ENCODE measurements around the gene GNA12. TPM values are rescaled to one million over a fixed set of nuclear protein-coding genes. Genes with fewer than 3 reads are reported as not detected.

The GNA12 gene
- polyA plus RNA-seq, 1 donor (not counting 4 experiments of a cell fraction or from before 2014, with no cell fraction given) = 35.5 TPM

DNA sequence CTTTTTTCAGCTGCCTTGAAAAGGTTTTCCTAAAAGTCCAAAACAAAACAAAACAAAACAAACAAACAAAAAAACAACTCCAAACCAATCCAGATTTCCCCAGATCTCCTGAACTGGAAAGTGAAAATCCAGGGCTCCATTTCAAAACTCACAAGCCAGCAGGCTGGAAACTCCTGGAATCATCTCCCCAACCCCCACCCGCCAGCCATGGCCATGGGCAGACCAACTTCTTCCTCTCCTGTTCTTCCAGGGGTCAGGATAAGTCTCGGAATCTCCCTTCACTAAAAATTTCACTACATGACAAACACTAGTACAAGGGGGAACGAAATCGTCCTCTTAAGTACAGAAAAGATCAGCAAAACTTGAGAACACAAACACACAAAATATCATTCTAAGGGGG is 40.4 kb downstream of the GNA12 start:
- TF ChIP-seq, protein P1, sequence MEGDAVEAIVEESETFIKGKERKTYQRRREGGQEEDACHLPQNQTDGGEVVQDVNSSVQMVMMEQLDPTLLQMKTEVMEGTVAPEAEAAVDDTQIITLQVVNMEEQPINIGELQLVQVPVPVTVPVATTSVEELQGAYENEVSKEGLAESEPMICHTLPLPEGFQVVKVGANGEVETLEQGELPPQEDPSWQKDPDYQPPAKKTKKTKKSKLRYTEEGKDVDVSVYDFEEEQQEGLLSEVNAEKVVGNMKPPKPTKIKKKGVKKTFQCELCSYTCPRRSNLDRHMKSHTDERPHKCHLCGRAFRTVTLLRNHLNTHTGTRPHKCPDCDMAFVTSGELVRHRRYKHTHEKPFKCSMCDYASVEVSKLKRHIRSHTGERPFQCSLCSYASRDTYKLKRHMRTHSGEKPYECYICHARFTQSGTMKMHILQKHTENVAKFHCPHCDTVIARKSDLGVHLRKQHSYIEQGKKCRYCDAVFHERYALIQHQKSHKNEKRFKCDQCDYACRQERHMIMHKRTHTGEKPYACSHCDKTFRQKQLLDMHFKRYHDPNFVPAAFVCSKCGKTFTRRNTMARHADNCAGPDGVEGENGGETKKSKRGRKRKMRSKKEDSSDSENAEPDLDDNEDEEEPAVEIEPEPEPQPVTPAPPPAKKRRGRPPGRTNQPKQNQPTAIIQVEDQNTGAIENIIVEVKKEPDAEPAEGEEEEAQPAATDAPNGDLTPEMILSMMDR (optimal IDR thresholded peaks at IDR 0.05 in 1 of 3, IDR thresholded peaks at IDR 0.05 in 1 of 3, conservative IDR thresholded peaks at IDR 0.05 in 1 of 3; ENCODE audit: extremely low read depth in 1 of 3, insufficient read depth in 2 of 3, low read length in 3 of 3) = no peak
- Histone ChIP-seq H3K4me3 (ENCODE audit: control insufficient read depth in 2 of 3, extremely low read depth in 1 of 3, insufficient read depth in 2 of 3, low read depth in 1 of 3, low read length in 3 of 3) (no peak overlapping the region), H3K9ac (ENCODE audit: control insufficient read depth, extremely low read depth, insufficient read depth, low read length) (no peak overlapping the region), H3K36me3 (ENCODE audit: control insufficient read depth in 2 of 2, extremely low read depth in 1 of 2, insufficient read depth in 2 of 2, low read length in 2 of 2) (no peaks in the 10 kb centered on the region), H3K27me3 (ENCODE audit: control insufficient read depth, extremely low read depth, insufficient read depth, low read length) (no peaks in the 10 kb centered on the region), H3K4me2 (ENCODE audit: control insufficient read depth, extremely low read depth, insufficient read depth, low read depth, low read length) (peak overlapping the region; percentile 74), H3K9me1 (ENCODE audit: control insufficient read depth, extremely low read depth, insufficient read depth, low read length) (no peaks in the 10 kb centered on the region), H3K4me1 (ENCODE audit: control insufficient read depth, extremely low read depth, insufficient read depth, low read length) (peaks cover 34% of the 10 kb centered on the region), H3K9me3 (ENCODE audit: control insufficient read depth, low read depth, low read length) (no peaks in the 10 kb centered on the region), H3K79me2 (ENCODE audit: control insufficient read depth, insufficient read depth, low read length) (peaks cover 76% of the 10 kb centered on the region), H2AFZ (ENCODE audit: control insufficient read depth, low read length) (no peak overlapping the region), H4K20me1 (ENCODE audit: control insufficient read depth, extremely low read depth, insufficient read depth, low read length) (peaks cover 8% of the 10 kb centered on the region), H3K27ac (ENCODE audit: control insufficient read depth, insufficient read depth, low read length) (no peak overlapping the region)
- dilution Hi-C loops (cut with MboI; ENCODE audit: extremely low pct_ligation_motif_present, low sequenced_read_pairs) = no loop called here
- FAIRE-seq (no peak), DNase-seq (ENCODE audit: low read depth, low spot score) (no peak)

DNA sequence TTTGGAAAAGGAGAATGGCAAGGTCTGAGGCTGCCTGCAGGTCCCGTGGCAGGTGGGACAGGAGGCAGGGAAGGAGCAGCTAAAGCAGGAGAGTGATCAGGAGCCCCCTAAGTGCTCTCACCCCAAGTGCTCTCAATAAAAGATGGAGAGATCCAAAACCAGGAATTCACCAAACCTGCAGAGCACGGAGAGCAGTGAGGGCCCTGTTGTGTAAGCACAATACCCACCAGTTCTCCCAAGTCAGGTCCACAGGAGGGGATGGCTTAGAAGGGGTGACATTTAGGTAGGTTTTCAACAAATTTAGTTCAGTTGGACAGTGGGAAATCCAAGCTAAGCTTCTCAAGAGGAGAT is 40.8 kb downstream of the GNA12 start:
- DNase-seq (ENCODE audit: low read depth, low spot score) (no peak), FAIRE-seq (no peak)
- H3K9ac ChIP-seq (ENCODE audit: control insufficient read depth, extremely low read depth, insufficient read depth, low read length) = peak overlapping the region; percentile 57
- H3K27ac ChIP-seq (ENCODE audit: control insufficient read depth, insufficient read depth, low read length) = peak overlapping the region; percentile 70
- H3K79me2 ChIP-seq (ENCODE audit: control insufficient read depth, insufficient read depth, low read length) = peaks cover 75% of the 10 kb centered on the region
- no peak overlapping the region for H2AFZ ChIP-seq (ENCODE audit: control insufficient read depth, low read length)
- H3K9me1 ChIP-seq (ENCODE audit: control insufficient read depth, extremely low read depth, insufficient read depth, low read length) = no peaks in the 10 kb centered on the region
- no peaks in the 10 kb centered on the region for H3K9me3 ChIP-seq (ENCODE audit: control insufficient read depth, low read depth, low read length)
- H3K4me3 ChIP-seq (ENCODE audit: control insufficient read depth in 2 of 3, extremely low read depth in 1 of 3, insufficient read depth in 2 of 3, low read depth in 1 of 3, low read length in 3 of 3) = peak overlapping the region in 2 of 3 experiments; percentile 35 to 49
- H4K20me1 ChIP-seq (ENCODE audit: control insufficient read depth, extremely low read depth, insufficient read depth, low read length) = peaks cover 8% of the 10 kb centered on the region
- TF ChIP-seq EZH2 (IDR thresholded peaks at IDR 0.05; ENCODE audit: low read length) = no peak
- TF ChIP-seq, protein P1 (optimal IDR thresholded peaks at IDR 0.05 in 1 of 3, IDR thresholded peaks at IDR 0.05 in 1 of 3, conservative IDR thresholded peaks at IDR 0.05 in 1 of 3; ENCODE audit: extremely low read depth in 1 of 3, insufficient read depth in 2 of 3, low read length in 3 of 3) = no peak
- no peaks in the 10 kb centered on the region for H3K36me3 ChIP-seq (ENCODE audit: control insufficient read depth in 2 of 2, extremely low read depth in 1 of 2, insufficient read depth in 2 of 2, low read length in 2 of 2)
- H3K27me3 ChIP-seq (ENCODE audit: control insufficient read depth, extremely low read depth, insufficient read depth, low read length) = no peaks in the 10 kb centered on the region
- H3K4me1 ChIP-seq (ENCODE audit: control insufficient read depth, extremely low read depth, insufficient read depth, low read length) = peaks cover 34% of the 10 kb centered on the region
- dilution Hi-C loops (cut with MboI; ENCODE audit: extremely low pct_ligation_motif_present, low sequenced_read_pairs) = no loop called here
- peak overlapping the region; percentile 74 for H3K4me2 ChIP-seq (ENCODE audit: control insufficient read depth, extremely low read depth, insufficient read depth, low read depth, low read length)

Data from keratinocyte (primary cell).